HG03060 (cell line): Measurements from ENCODE around the gene AEBP1.

Source experiments
- ATAC-seq: cut with Tn5 transposase; IDR thresholded peaks from one replicate; pipeline ENCODE4 v1.9.1; 2021; ENCODE audit warnings: low read depth, moderate number of reproducible peaks; ENCODE audit not compliant: unreplicated experiment

AEBP1 gene

DNA sequence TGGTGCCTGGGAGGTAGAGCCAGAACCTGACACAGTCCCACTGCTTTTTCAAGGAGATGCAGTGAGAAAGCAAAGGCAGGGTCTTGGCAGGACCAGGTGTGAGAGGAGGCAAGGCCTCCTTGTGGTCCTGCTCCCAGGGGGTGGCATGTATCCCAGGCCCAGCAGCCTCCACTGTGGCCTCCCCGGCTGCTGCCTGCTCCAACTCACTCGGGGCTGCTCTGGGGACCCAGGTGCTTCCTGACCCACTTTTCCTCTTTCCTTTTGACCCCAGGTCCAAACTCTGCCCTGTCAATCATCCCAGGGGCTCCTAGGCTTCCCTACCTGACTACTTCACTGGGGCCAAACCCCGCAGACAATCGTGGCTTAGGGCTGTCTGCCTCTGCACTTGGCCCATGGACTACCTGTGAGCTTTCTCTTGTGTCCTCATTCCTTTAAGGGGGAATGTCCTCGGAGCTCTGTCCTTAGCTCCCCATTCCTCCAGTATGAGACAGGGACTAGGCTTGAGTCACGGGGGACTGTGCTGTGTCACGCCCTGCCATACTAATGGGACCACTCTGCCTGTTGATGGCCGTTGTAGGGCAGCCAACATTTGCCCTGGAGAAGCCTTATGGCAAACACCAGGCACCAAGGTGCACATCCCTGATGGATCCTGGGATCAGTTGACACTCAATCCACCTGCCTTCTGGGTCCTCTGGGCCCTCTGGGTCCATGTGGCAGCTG, 1.1 kb upstream of the AEBP1 start:
- ATAC-seq = no peak

DNA sequence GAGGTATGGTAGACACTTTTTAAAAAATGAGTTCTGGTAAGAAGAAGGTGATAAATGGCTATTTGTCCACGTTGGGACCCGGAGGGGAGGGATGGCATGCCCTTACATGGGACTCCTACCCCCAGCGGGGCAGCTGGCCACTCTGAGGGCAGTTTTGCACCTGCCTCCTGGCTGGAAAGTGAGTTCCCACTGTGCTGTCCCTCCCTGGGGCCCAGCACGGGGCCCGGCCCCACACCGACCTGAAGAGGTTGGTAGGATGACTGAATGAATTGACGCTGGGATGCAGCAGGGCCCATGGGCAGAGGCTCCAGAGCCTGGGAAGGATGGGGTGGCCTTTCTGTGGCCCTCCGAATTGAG, 601 bp upstream of the AEBP1 start:
- no peak for ATAC-seq

DNA sequence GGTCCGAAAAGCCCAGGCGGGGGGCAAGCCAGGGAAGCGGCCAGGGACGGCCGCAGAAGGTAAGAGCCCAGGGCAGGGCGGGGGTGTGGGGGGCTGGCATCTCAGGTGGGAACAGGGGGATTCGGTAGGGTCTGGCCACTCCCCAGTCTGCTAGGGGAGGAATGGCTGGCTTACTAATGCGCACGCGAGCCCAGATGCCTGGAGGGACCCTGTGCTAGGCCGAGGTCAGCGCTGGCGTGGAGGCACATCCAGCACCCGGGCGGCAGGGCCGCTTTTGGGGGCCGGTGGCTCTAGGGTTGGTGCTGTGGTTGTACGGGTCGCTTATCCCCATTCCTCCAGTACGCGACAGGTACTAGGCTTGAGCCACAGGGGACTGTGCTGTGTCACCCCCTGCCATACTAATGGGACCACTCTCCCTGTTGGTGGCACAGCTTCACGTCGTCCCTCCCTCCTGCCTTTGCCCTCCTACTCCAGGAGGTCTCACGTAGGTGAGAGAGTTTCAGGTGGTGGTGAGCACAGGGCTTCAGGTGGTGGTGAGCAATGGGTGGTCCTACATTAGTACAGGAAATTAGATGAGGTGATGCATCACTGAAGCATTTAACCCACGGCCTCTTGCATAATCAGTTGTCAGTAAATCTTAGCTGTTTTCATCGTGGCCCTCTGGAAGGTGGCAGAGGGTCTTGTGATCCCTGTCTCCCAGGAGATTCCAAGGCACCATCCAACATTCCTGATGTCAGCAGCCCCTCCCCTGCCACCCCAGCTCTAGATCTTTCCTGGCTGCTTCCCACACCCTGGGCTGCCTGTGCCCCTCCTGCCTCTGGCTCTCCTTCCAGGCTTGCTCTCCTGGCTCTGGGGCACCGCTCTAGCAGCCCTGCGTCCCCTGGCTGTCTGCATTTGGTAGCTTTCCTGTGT, 971 bp downstream of the AEBP1 start:
- no peak for ATAC-seq

DNA sequence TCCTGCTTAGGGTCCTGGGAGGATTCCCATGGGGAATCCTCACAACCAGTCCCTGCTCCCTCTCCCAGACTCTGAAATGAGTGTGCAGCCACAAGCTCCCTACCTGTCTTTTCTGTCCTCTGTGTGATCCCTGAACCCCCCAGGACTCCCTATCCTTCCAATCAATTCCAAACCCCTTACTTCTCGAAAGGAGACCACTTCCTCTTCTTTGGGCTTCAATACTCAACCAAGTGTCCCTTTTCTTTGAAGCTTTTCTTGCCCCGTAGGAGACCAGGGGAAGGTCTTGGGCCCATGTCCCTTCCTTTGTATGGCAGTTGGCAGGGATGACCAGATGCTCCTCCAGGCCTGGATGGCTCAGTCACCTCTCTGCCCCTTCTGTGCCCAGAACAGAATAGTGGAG, 1.7 kb downstream of the AEBP1 start:
- ATAC-seq = no peak

DNA sequence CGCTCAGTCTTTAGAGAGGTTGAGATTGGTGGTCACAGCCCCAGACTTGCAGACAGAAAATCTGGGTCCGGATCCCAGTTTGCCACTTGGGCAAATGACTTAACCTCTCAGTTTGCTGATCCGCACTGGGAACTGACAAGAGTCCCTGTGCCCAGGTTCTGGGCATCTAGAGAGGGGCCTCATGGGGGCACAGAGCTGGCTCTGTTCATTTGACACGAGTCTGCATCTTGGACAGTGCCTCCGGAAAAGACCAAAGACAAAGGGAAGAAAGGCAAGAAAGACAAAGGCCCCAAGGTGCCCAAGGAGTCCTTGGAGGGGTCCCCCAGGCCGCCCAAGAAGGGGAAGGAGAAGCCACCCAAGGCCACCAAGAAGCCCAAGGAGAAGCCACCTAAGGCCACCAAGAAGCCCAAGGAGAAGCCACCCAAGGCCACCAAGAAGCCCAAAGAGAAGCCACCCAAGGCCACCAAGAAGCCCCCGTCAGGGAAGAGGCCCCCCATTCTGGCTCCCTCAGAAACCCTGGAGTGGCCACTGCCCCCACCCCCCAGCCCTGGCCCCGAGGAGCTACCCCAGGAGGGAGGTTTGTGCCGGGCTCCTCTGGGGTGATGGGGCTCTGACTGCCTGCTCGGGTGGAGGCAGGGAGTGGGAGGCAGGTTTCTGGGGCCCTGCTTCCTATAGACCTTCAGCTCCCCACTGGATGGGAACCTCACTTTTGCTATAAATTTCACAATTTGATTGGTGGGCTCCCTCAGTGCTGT, 2.3 kb downstream of the AEBP1 start:
- ATAC-seq = no peak

DNA sequence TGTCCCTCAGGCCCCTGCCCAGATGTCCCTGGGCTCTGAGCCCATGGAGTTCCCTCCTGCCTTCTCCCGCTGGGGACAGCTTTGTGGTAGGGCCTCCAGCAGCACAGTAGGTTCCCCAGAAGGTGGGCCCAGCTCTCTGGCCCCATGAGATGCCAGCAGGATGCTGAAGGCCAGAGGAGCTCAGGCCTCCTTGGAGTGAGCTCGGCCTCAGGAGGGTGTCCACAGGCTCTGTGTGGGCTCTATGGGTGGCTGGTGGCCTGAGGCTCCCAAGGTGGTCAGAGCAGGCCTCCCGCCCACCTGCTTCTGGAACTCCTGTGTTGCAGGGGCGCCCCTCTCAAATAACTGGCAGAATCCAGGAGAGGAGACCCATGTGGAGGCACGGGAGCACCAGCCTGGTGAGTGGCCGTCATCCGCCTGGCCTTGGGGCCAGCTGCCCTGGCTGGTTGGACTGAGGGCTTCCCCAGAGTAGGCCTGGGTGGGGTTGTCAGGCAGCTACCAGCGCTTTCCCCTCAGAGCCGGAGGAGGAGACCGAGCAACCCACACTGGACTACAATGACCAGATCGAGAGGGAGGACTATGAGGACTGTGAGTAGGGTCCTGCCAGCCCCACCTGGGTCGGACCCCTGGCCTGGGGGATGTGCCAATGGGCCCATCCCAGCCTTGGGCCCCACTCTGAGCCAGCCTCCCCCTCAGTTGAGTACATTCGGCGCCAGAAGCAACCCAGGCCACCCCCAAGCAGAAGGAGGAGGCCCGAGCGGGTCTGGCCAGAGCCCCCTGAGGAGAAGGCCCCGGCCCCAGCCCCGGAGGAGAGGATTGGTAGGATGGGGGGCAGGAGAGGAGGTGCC, 3.2 kb downstream of the AEBP1 start:
- no peak for ATAC-seq

DNA sequence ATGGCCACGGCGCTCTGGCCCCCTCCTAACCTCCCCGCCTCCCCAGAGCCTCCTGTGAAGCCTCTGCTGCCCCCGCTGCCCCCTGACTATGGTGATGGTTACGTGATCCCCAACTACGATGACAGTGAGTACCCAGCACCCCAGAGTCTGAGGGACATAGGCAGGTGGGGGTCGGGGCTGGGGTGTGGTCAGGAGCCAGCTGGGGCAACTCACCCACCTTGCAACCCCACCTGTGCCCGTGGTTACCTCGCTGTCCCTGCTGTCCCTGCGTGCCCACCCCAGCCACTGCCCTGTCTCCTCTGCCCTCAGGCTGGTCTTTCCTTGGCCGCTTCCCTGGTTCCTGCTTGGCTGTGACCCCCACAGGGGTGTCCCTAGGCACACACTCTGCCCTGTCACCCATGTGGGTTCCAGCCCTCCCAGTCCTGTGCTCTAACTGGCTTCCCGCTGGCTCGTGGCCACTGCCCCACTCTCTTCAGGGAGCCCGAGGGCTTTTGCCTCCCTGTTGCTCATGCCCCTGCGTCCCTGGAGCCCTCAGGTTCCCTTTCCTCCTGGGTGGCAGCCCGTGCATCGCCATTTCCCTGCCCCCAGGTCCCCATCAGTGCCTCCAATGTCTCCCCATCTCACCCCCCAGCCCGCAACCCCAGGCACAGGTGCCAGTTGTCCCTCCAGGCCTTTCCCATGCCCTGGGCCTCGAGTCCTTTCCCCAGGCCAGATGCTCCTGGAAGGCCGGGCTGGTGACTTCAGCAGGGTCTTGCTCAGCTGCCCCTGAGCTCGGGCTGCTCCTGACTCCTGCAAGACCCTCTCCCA, 4.0 kb downstream of the AEBP1 start:
- no peak for ATAC-seq

DNA sequence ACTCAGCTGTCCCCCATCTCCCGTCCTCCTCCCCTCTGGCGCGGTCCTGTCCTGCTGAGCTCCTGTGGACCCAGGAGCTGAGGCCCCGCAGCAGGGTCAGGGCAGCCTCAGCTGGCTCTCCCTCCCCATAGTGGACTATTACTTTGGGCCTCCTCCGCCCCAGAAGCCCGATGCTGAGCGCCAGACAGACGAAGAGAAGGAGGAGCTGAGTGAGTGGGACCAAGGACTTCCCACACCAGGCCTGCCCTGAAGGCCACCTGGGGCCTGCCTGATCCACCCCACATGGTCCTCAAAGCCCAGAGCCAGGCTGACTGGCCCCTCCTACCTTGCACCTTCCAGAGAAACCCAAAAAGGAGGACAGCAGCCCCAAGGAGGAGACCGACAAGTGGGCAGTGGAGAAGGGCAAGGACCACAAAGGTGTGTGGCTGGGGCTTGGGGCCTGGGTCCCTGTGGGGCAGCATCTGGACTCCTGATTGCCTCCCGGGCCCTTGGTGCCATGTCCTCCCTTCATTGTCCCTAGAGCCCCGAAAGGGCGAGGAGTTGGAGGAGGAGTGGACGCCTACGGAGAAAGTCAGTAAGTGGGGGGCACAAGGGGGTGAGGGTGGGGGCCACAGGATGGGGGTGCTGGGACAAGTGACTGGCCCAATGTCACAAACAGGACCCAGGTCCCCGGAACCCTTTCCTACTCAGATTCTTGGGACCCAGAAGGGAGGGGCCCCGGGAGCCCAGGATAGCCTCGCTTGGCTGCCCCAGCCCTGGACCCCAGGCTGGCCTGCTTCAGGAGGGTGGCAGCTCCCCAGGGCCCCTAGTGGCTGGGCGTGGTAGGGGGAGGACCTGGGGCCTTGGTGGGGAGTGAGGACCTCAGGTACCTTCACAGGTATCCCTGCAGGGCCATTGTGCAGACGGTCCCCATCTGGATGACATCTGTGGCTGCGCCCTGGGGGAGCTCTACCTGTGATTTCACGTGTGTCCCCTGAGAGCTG, 4.9 kb downstream of the AEBP1 start:
- no peak for ATAC-seq

DNA sequence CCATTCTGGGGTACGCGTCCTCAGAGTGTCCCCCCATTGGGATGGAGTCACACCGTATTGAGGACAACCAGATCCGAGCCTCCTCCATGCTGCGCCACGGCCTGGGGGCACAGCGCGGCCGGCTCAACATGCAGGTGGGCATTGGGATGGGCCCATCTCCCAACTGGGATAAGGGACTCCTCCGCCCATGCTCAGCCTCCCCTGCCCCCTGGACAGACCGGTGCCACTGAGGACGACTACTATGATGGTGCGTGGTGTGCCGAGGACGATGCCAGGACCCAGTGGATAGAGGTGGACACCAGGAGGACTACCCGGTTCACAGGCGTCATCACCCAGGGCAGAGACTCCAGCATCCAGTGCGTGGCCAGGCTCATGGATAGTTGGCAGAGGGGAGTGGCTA, 5.8 kb downstream of the AEBP1 start:
- ATAC-seq = no peak

DNA sequence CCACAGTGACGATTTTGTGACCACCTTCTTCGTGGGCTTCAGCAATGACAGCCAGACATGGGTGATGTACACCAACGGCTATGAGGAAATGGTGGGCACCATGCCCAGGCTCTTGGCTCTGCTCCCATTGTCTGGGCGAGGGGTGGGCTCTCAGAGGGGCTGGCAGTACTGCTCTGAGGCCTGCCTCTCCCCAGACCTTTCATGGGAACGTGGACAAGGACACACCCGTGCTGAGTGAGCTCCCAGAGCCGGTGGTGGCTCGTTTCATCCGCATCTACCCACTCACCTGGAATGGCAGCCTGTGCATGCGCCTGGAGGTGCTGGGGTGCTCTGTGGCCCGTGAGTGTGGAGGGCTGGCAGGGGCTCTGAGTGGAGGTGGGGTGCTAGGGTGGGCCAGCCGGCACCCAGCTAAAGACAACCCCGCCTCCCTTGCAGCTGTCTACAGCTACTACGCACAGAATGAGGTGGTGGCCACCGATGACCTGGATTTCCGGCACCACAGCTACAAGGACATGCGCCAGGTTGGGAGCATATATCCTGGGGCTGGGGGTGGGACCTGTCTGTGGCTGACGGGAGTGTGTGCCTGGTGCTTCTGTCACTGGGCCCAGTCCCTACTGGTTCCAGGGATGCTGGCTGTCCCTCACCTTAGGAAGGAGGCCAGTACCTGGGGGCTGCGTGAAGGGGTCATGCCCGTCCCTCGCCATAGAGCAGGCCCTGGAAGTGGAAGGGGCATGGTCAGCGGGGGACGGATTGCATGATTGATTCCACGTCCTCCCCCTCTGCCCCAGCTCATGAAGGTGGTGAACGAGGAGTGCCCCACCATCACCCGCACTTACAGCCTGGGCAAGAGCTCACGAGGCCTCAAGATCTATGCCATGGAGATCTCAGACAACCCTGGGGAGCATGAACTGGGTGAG, 6.8 kb downstream of the AEBP1 start:
- no peak for ATAC-seq

DNA sequence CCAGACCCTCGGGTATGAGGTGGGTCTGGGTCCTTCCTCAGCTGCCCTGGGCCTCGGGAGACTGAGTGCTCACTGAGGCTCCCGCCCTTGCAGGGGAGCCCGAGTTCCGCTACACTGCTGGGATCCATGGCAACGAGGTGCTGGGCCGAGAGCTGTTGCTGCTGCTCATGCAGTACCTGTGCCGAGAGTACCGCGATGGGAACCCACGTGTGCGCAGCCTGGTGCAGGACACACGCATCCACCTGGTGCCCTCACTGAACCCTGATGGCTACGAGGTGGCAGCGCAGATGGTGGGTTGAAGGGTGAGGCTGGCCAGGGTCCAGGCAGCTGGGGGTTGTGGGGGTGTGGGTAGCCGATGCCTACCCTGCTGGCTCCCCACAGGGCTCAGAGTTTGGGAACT, 7.6 kb downstream of the AEBP1 start:
- ATAC-seq = no peak

DNA sequence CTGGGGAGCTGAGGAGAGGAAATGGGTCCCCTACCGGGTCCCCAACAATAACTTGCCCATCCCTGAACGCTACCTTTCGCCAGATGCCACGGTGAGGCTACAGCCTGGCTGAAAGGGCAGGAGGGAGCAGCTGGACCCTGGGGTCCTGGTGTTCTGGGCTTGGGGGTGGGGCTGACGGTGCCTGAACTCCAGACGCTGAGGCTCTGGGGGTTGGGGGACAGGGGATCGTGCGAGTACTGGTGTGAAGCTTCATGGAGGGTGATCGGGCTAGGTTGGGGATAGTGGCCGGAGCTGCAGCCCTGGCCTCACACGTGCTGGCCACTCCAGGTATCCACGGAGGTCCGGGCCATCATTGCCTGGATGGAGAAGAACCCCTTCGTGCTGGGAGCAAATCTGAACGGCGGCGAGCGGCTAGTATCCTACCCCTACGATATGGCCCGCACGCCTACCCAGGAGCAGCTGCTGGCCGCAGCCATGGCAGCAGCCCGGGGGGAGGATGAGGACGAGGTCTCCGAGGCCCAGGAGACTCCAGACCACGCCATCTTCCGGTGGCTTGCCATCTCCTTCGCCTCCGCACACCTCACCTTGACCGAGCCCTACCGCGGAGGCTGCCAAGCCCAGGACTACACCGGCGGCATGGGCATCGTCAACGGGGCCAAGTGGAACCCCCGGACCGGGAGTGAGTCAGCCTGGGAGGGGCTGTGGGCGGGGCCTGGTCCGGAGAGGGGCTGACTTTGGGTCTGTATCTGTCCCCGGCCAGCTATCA, 8.3 kb downstream of the AEBP1 start:
- no peak for ATAC-seq

DNA sequence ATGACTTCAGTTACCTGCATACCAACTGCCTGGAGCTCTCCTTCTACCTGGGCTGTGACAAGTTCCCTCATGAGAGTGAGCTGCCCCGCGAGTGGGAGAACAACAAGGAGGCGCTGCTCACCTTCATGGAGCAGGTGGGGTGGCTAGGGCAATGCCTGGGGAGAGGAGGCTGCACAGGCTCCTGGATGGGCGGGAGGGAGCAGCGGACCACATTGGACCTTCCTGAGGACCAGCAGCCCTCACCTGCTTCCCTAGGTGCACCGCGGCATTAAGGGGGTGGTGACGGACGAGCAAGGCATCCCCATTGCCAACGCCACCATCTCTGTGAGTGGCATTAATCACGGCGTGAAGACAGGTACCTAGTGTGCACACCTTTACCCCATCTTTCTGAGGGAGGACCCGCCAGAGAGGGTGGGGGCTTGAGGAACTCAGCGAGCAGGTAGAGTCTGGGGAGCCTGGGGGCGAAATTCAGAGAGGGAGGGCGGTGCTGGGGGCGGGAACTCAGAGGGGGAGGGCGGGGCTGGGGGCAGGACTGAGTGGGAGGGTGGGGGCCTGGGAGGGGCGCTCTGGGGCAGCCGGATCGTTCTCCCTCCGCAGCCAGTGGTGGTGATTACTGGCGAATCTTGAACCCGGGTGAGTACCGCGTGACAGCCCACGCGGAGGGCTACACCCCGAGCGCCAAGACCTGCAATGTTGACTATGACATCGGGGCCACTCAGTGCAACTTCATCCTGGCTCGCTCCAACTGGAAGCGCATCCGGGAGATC, 9.0 kb downstream of the AEBP1 start:
- ATAC-seq = no peak

DNA sequence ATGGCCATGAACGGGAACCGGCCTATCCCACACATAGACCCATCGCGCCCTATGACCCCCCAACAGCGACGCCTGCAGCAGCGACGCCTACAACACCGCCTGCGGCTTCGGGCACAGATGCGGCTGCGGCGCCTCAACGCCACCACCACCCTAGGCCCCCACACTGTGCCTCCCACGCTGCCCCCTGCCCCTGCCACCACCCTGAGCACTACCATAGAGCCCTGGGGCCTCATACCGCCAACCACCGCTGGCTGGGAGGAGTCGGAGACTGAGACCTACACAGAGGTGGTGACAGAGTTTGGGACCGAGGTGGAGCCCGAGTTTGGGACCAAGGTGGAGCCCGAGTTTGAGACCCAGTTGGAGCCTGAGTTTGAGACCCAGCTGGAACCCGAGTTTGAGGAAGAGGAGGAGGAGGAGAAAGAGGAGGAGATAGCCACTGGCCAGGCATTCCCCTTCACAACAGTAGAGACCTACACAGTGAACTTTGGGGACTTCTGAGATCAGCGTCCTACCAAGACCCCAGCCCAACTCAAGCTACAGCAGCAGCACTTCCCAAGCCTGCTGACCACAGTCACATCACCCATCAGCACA, 9.7 kb downstream of the AEBP1 start:
- ATAC-seq = no peak

DNA sequence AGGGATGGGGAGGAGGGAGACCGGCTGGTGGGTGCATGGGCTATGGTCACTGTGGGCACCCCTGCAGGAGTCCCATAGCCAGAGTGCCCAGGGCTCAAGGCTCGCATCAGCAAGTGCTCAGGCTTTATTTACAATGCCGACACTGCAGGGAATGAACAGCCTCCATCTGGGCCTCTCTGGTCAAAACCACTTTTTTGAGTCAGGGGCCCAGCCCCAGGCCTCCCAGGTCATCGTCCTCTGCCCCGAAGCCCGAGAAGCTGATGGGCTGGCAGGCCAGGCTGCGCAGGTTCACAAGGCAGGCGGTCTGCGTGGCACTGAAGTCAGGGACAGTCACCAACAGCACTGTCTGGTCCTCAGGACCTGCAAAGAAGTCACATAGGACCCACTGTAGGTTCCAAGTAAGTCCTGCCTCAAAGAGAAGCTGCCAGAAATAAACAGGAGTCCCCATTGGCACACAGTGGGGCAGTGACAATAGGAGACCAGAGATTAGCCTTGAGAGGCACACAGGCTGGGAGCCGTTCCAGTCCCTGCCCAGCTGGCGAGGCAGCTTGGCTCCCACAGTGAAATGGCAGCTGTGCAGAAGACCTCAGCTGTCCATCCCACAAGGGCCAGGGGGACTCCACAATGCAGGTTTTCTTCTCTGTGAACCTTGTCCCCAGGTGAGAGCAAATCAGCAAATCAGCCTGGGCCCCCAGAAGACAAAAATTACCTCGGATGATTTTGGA, 10.6 kb downstream of the AEBP1 start:
- no peak for ATAC-seq
